GM23338 (cell line): ENCODE data around the gene TMED10. TPM values are rescaled to one million over a fixed set of nuclear protein-coding genes. Genes with fewer than 3 reads are reported as not detected.

ENCODE experiments used
- ATAC-seq: fragments of 200-7000 bp; cut with Tn5 transposase; 3 replicates; pipeline ENCODE4 v1.9.1; 2020
- DNase-seq: peaks from one replicate; pipeline ENCODE4 v3.0.0-alpha.2; 2015; ENCODE audit warnings: low spot score
- H2AFZ ChIP-seq: fragments of 200-600 bp; sonication (generic); 2 replicates; pipeline ENCODE4 v1.8.0; 2016; ENCODE audit warnings: antibody characterized with exemption, mild to moderate bottlenecking, moderate library complexity
- H3F3A ChIP-seq: fragments of 200-600 bp; sonication (generic); replicated peaks from 2 replicates; pipeline ENCODE4 v1.8.0; 2017; ENCODE audit warnings: antibody characterized with exemption, mixed run types, low read depth
- H3K27ac ChIP-seq: fragments of 200-600 bp; sonication (generic); 2 replicates; pipeline ENCODE4 v1.6.1; 2016; ENCODE audit warnings: low read depth
- H3K27me3 ChIP-seq: fragments of 200-600 bp; sonication (generic); 2 replicates; pipeline ENCODE4 v1.8.0; 2016; ENCODE audit warnings: mild to moderate bottlenecking, mixed run types, moderate library complexity; ENCODE audit not compliant: insufficient read depth
- H3K36me3 ChIP-seq: fragments of 200-600 bp; sonication (generic); 2 replicates; pipeline ENCODE4 v1.8.0; 2016; ENCODE audit warnings: mild to moderate bottlenecking; ENCODE audit not compliant: insufficient read depth
- H3K4me1 ChIP-seq: fragments of 200-600 bp; sonication (generic); 2 replicates; pipeline ENCODE4 v1.8.0; 2016; ENCODE audit warnings: mild to moderate bottlenecking, moderate library complexity; ENCODE audit not compliant: insufficient read depth
- H3K4me2 ChIP-seq: fragments of 200-600 bp; sonication (generic); 2 replicates; pipeline ENCODE4 v1.7.1; 2017; ENCODE audit warnings: mixed run types
- H3K4me3 ChIP-seq: fragments of 200-600 bp; sonication (generic); 2 replicates; pipeline ENCODE4 v1.6.1; 2016; ENCODE audit warnings: mixed run types
- H3K79me2 ChIP-seq: fragments of 200-600 bp; sonication (generic); replicated peaks from 2 replicates; pipeline ENCODE4 v1.8.0; 2017; ENCODE audit warnings: mild to moderate bottlenecking; ENCODE audit not compliant: insufficient read depth
- H3K9me2 ChIP-seq: fragments of 200-600 bp; sonication (generic); 2 replicates; pipeline ENCODE4 v1.8.0; 2017; ENCODE audit not compliant: insufficient read depth
- H4K20me1 ChIP-seq: fragments of 200-600 bp; sonication (generic); replicated peaks from 2 replicates; pipeline ENCODE4 v1.8.0; 2017; ENCODE audit warnings: mild to moderate bottlenecking; ENCODE audit not compliant: insufficient read depth
- H3K27ac Mint-ChIP-seq: 2 replicates; pipeline ENCODE4 v1.8.0; 2020; ENCODE audit warnings: inconsistent platforms, mild to moderate bottlenecking, moderate library complexity, mixed read lengths
- H3K27me3 Mint-ChIP-seq: 3 replicates; pipeline ENCODE4 v1.8.0; 2022; ENCODE audit warnings: low read depth, mild to moderate bottlenecking, moderate library complexity, mixed read lengths, inconsistent platforms; ENCODE audit not compliant: insufficient read depth, poor library complexity
- H3K36me3 Mint-ChIP-seq: 3 replicates; pipeline ENCODE4 v1.8.0; 2021; ENCODE audit warnings: low read depth, mild to moderate bottlenecking, inconsistent platforms, moderate library complexity, mixed read lengths
- H3K4me1 Mint-ChIP-seq: 3 replicates; pipeline ENCODE4 v1.8.0; 2020; ENCODE audit warnings: mild to moderate bottlenecking, inconsistent platforms, mixed read lengths
- H3K4me3 Mint-ChIP-seq: 3 replicates; pipeline ENCODE4 v1.8.0; 2021; ENCODE audit warnings: moderate library complexity, mild to moderate bottlenecking, inconsistent platforms, mixed read lengths
- H3K9me3 Mint-ChIP-seq: 3 replicates; pipeline ENCODE4 v1.8.0; 2020; ENCODE audit warnings: moderate library complexity, mild to moderate bottlenecking, inconsistent platforms, mixed read lengths
- CREB1 ChIP-seq: fragments of 250-450 bp; sonication (Bioruptor Pico); IDR thresholded peaks from 2 replicates; pipeline ENCODE4 v1.5.0; 2020; ENCODE audit warnings: low read depth, mild to moderate bottlenecking, moderate library complexity
- EZH2 ChIP-seq: fragments of 200-600 bp; sonication (generic); IDR thresholded peaks from one replicate; pipeline ENCODE4 v1.8.0; 2017; ENCODE audit warnings: antibody characterized with exemption, mild to moderate bottlenecking, low read depth; ENCODE audit not compliant: unreplicated experiment
- EZH2phosphoT487 ChIP-seq: fragments of 200-600 bp; sonication (generic); IDR thresholded peaks from one replicate; pipeline ENCODE4 v1.8.1; 2018; ENCODE audit warnings: antibody characterized with exemption; ENCODE audit not compliant: unreplicated experiment
- JUNB ChIP-seq: IDR thresholded peaks from one replicate; pipeline ENCODE4 v1.6.1; 2016; ENCODE audit warnings: antibody characterized with exemption; ENCODE audit not compliant: unreplicated experiment
- NANOG ChIP-seq: IDR thresholded peaks from 2 replicates; pipeline ENCODE4 v1.6.1; 2016; ENCODE audit warnings: antibody characterized with exemption, borderline replicate concordance
- REST ChIP-seq: IDR thresholded peaks from one replicate; pipeline ENCODE4 v1.6.1; 2018; ENCODE audit warnings: antibody characterized with exemption; ENCODE audit not compliant: unreplicated experiment
- STAT1 ChIP-seq: IDR thresholded peaks from one replicate; pipeline ENCODE4 v1.6.1; 2016; ENCODE audit warnings: antibody characterized with exemption; ENCODE audit not compliant: unreplicated experiment
- ZNF114 ChIP-seq: fragments of 250-450 bp; sonication (Bioruptor Pico); IDR thresholded peaks from 2 replicates; pipeline ENCODE4 v1.5.0; 2020; ENCODE audit warnings: mild to moderate bottlenecking, moderate library complexity
- ZNF462 ChIP-seq: fragments of 250-450 bp; sonication (Bioruptor Pico); IDR thresholded peaks from 2 replicates; pipeline ENCODE4 v1.5.0; 2020; ENCODE audit warnings: mild to moderate bottlenecking, moderate library complexity
- polyA plus RNA-seq: library from polyadenylated mRNA; unstranded; fragments of >200 nt; fragmentation: Nextera tagmentation; extraction: Ambion mirVana; gene quantifications from 2 replicates; pipeline ENCODE4 v1.2.1, GENCODE V29; 2016
- total RNA-seq: library from RNA; depleted of rRNA; stranded (reverse); fragments of >200 nt; shearing (Covaris generic); gene quantifications from 2 replicates; pipeline ENCODE4 v1.2.3, GENCODE V29; 2014
- TF ChIP-seq, protein P1 (sequence below), 2 experiments: fragments of 200-600 bp in 1 of 2; sonication (generic) in 1 of 2; conservative IDR thresholded peaks; 2 replicates each; pipeline versions ENCODE4 v1.5.1 to v1.6.1; 2016 to 2017; ENCODE audit warnings: antibody characterized with exemption in 2 of 2, low read depth in 2 of 2, mild to moderate bottlenecking in 2 of 2, moderate library complexity in 1 of 2
- TF ChIP-seq, protein P2 (sequence below): IDR thresholded peaks from 2 replicates; pipeline ENCODE4 v1.6.1; 2016; ENCODE audit warnings: antibody characterized with exemption

The TMED10 gene
- total and polyA plus RNA-seq, 2 experiments from 2014 or later: 180 to 196 TPM

GRCh38 chr14:75183225-75183624 lies 6.8 kb upstream of the TMED10 start:
- Mint-ChIP-seq H3K4me1 (0 out of 3 replicates have a peak, but pooled peaks cover 2% of the 10 kb centered on the region), H3K27me3 (peaks cover 9% of the 10 kb centered on the region), H3K4me3 (no peak overlapping the region), H3K36me3 (no peaks in the 10 kb centered on the region), H3K9me3 (no peaks in the 10 kb centered on the region), H3K27ac (no peak overlapping the region)
- Histone ChIP-seq H4K20me1 (no peaks in the 10 kb centered on the region), H3K4me1 (no peaks in the 10 kb centered on the region; the same call in 1 of the 2 replicates), H3K4me2 (no peak overlapping the region), H3K36me3 (no peaks in the 10 kb centered on the region), H2AFZ (no peak overlapping the region), H3K27ac (no peak overlapping the region), H3K9me2 (no peaks in the 10 kb centered on the region), H3K4me3 (no peak overlapping the region), H3K27me3 (no peaks in the 10 kb centered on the region), H3K79me2 (no peaks in the 10 kb centered on the region), H3F3A (no peaks in the 10 kb centered on the region)
- DNase-seq (no peak), ATAC-seq (no peak)
- TF ChIP-seq STAT1 (no peak), REST (no peak), CREB1 (no peak), ZNF462 (CRISPR knock-in tag) (no peak), EZH2 (no peak), JUNB (no peak), NANOG (no peak), EZH2phosphoT487 (no peak), ZNF114 (CRISPR knock-in tag) (no peak)
- TF ChIP-seq, protein P1, sequence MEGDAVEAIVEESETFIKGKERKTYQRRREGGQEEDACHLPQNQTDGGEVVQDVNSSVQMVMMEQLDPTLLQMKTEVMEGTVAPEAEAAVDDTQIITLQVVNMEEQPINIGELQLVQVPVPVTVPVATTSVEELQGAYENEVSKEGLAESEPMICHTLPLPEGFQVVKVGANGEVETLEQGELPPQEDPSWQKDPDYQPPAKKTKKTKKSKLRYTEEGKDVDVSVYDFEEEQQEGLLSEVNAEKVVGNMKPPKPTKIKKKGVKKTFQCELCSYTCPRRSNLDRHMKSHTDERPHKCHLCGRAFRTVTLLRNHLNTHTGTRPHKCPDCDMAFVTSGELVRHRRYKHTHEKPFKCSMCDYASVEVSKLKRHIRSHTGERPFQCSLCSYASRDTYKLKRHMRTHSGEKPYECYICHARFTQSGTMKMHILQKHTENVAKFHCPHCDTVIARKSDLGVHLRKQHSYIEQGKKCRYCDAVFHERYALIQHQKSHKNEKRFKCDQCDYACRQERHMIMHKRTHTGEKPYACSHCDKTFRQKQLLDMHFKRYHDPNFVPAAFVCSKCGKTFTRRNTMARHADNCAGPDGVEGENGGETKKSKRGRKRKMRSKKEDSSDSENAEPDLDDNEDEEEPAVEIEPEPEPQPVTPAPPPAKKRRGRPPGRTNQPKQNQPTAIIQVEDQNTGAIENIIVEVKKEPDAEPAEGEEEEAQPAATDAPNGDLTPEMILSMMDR (conservative IDR thresholded peaks at IDR 0.05; ENCODE audit: low read depth in 2 of 2): no peak
- TF ChIP-seq, protein P2, sequence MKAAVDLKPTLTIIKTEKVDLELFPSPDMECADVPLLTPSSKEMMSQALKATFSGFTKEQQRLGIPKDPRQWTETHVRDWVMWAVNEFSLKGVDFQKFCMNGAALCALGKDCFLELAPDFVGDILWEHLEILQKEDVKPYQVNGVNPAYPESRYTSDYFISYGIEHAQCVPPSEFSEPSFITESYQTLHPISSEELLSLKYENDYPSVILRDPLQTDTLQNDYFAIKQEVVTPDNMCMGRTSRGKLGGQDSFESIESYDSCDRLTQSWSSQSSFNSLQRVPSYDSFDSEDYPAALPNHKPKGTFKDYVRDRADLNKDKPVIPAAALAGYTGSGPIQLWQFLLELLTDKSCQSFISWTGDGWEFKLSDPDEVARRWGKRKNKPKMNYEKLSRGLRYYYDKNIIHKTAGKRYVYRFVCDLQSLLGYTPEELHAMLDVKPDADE: no peak
